SK-N-SH (cell line): ENCODE data around the gene CSRNP3. TPM values are rescaled to one million over a fixed set of nuclear protein-coding genes. Genes with fewer than 3 reads are reported as not detected.
A peak's percentile ranks its signal among the peaks of the same experiment; 100 is the strongest.

ENCODE experiments used
- CTCF ChIA-PET: fragments of 300-600, 350-600 bp; formaldehyde crosslinking; extraction: SDS; loops from one replicate; lab custom pipeline; 2021; lab: Yijun Ruan, JAX
- POLR2A ChIA-PET: fragments of 350-600 bp; sonication (Branson Sonifier 250); formaldehyde crosslinking; extraction: SDS; loops from one replicate; lab custom pipeline; 2020; ENCODE audit warnings: antibody characterized with exemption, inconsistent platforms; lab: Yijun Ruan, JAX
- DNase-seq: peaks from one replicate; pipeline ENCODE4 v3.0.0; 2012
- H2AFZ ChIP-seq: fragments of 200-600 bp; sonication (generic); 2 replicates; pipeline ENCODE4 v1.8.1; 2016; ENCODE audit warnings: antibody characterized with exemption, mild to moderate bottlenecking, low read depth
- H3F3A ChIP-seq: fragments of 200-600 bp; sonication (generic); replicated peaks from 2 replicates; pipeline ENCODE3; 2016; ENCODE audit warnings: antibody characterized with exemption, mild to moderate bottlenecking; ENCODE audit not compliant: insufficient read depth
- H3K27ac ChIP-seq, 2 experiments: fragments of 200-500 bp in 1 of 2; fragments of 200-600 bp in 1 of 2; sonication (Bioruptor generic) in 1 of 2; sonication (generic), shearing (Covaris generic) in 1 of 2; 2 replicates each; pipeline versions ENCODE4 v1.5.1 to v1.6.1; 2014 to 2016; ENCODE audit warnings: low read depth in 2 of 2, inconsistent platforms in 1 of 2, low read length in 1 of 2, mild to moderate bottlenecking in 1 of 2, mixed read lengths in 1 of 2
- H3K27me3 ChIP-seq: fragments of 200-600 bp; sonication (generic), shearing (Covaris generic); 2 replicates; pipeline ENCODE4 v1.6.1; 2016; ENCODE audit warnings: mixed run types; ENCODE audit not compliant: insufficient read depth
- H3K36me3 ChIP-seq, 2 experiments: fragments of 200-500 bp in 1 of 2; fragments of 200-600 bp in 1 of 2; sonication (Bioruptor generic) in 1 of 2; sonication (generic) in 1 of 2; replicated peaks in 1 of 2; 2 replicates each; pipeline versions ENCODE3 to v1.5.1; 2014 to 2016; ENCODE audit warnings: low read length in 1 of 2, mild to moderate bottlenecking in 1 of 2; ENCODE audit not compliant: insufficient read depth in 2 of 2, control insufficient read depth in 1 of 2
- H3K4me1 ChIP-seq, 2 experiments: fragments of 200-500 bp in 1 of 2; fragments of 200-600 bp in 1 of 2; sonication (Bioruptor generic) in 1 of 2; sonication (generic), shearing (Covaris generic) in 1 of 2; 2 replicates each; pipeline versions ENCODE4 v1.5.1 to v1.6.1; 2014 to 2016; ENCODE audit warnings: low read depth in 1 of 2, low read length in 1 of 2, mixed run types in 1 of 2; ENCODE audit not compliant: insufficient read depth in 2 of 2, control insufficient read depth in 1 of 2
- H3K4me2 ChIP-seq: fragments of 200-600 bp; sonication (generic), shearing (Covaris generic); 2 replicates; pipeline ENCODE4 v1.6.1; 2017; ENCODE audit warnings: mixed run types
- H3K4me3 ChIP-seq, 2 experiments: fragments of 200-500 bp in 1 of 2; fragments of 200-600 bp in 1 of 2; sonication (Bioruptor generic) in 1 of 2; sonication (generic), shearing (Covaris generic) in 1 of 2; 2 replicates each; pipeline versions ENCODE4 v1.5.1 to v1.8.1; 2014 to 2016; ENCODE audit warnings: low read depth in 2 of 2, inconsistent platforms in 1 of 2, low read length in 1 of 2, mild to moderate bottlenecking in 1 of 2, mixed read lengths in 1 of 2, moderate library complexity in 1 of 2
- H3K79me2 ChIP-seq: fragments of 200-600 bp; sonication (generic); 2 replicates; pipeline ENCODE4 v1.8.1; 2017; ENCODE audit warnings: mild to moderate bottlenecking; ENCODE audit not compliant: insufficient read depth
- H3K9ac ChIP-seq: fragments of 200-600 bp; sonication (generic); 2 replicates; pipeline ENCODE4 v1.6.1; 2017; ENCODE audit warnings: mixed run types
- H3K9me2 ChIP-seq: fragments of 200-600 bp; sonication (generic); 2 replicates; pipeline ENCODE4 v1.6.1; 2017; ENCODE audit warnings: mixed run types
- H3K9me3 ChIP-seq: fragments of 200-600 bp; sonication (generic); 2 replicates; pipeline ENCODE4 v1.6.1; 2017; ENCODE audit warnings: mixed run types, mild to moderate bottlenecking, moderate library complexity
- H4K20me1 ChIP-seq: fragments of 200-600 bp; sonication (generic); 2 replicates; pipeline ENCODE4 v1.6.1; 2017; ENCODE audit warnings: mild to moderate bottlenecking, mixed run types; ENCODE audit not compliant: insufficient read depth
- CHD2 ChIP-seq: fragments of 150-350 bp; IDR thresholded peaks from 2 replicates; pipeline ENCODE4 v1.6.1; 2018; ENCODE audit warnings: low read length; ENCODE audit not compliant: partially characterized antibody
- EP300 ChIP-seq, 2 experiments: IDR thresholded peaks; 2 replicates each; pipeline versions ENCODE4 v1.4.0 to v1.6.1; 2012; ENCODE audit warnings: borderline replicate concordance in 1 of 2, low read depth in 1 of 2, low read length in 1 of 2
- EZH2phosphoT487 ChIP-seq: fragments of 200-600 bp; sonication (generic); IDR thresholded peaks from 2 replicates; pipeline ENCODE4 v1.6.1; 2017; ENCODE audit warnings: low read depth, mixed run types, mild to moderate bottlenecking, antibody characterized with exemption, moderate library complexity, borderline replicate concordance
- FOSL2 ChIP-seq: IDR thresholded peaks from 2 replicates; pipeline ENCODE4 v1.4.0; 2012; ENCODE audit warnings: low read depth, mild to moderate bottlenecking, moderate library complexity, borderline replicate concordance
- FOXJ3 ChIP-seq: sonication (generic); formaldehyde crosslinking; IDR thresholded peaks from 2 replicates; pipeline ENCODE4 v1.5.1; 2020; ENCODE audit warnings: mild to moderate bottlenecking, missing genetic modification reagents
- FOXM1 ChIP-seq: IDR thresholded peaks from 2 replicates; pipeline ENCODE4 v1.4.0; 2012; ENCODE audit warnings: low read depth, mild to moderate bottlenecking
- GABPA ChIP-seq: IDR thresholded peaks from 2 replicates; pipeline ENCODE4 v1.4.0; 2012; ENCODE audit warnings: low read depth, mild to moderate bottlenecking
- GATA2 ChIP-seq: sonication (generic); formaldehyde crosslinking; IDR thresholded peaks from 2 replicates; pipeline ENCODE4 v1.5.0; 2020; ENCODE audit warnings: mild to moderate bottlenecking, missing genetic modification reagents
- JUND ChIP-seq: IDR thresholded peaks from 2 replicates; pipeline ENCODE4 v1.4.0; 2012
- MEF2A ChIP-seq: IDR thresholded peaks from 2 replicates; pipeline ENCODE4 v1.4.0; 2012; ENCODE audit warnings: low read depth, borderline replicate concordance
- MXI1 ChIP-seq: IDR thresholded peaks from 2 replicates; pipeline ENCODE4 v1.6.1; 2012; ENCODE audit warnings: mild to moderate bottlenecking, low read depth, low read length, improper control_type of control experiment
- NFIC ChIP-seq: IDR thresholded peaks from 2 replicates; pipeline ENCODE4 v1.4.0; 2012; ENCODE audit warnings: borderline replicate concordance
- NRF1 ChIP-seq: IDR thresholded peaks from 2 replicates; pipeline ENCODE4 v1.6.1; 2012; ENCODE audit warnings: low read depth, mild to moderate bottlenecking, low read length
- POLR2AphosphoS5 ChIP-seq: IDR thresholded peaks from 2 replicates; pipeline ENCODE4 v1.6.1; 2012; ENCODE audit warnings: low read depth, low read length
- RCOR1 ChIP-seq: fragments of 150-350 bp; IDR thresholded peaks from 2 replicates; pipeline ENCODE4 v1.6.1; 2017; ENCODE audit warnings: antibody characterized with exemption, low read length
- RXRA ChIP-seq: IDR thresholded peaks from 2 replicates; pipeline ENCODE4 v1.4.0; 2012; ENCODE audit warnings: low read depth, mild to moderate bottlenecking, borderline replicate concordance
- TAF1 ChIP-seq: IDR thresholded peaks from 2 replicates; pipeline ENCODE4 v1.6.1; 2012; ENCODE audit warnings: low read depth, mild to moderate bottlenecking, low read length, moderate library complexity, borderline replicate concordance
- TCF12 ChIP-seq: IDR thresholded peaks from 2 replicates; pipeline ENCODE4 v1.4.0; 2012
- TEAD4 ChIP-seq: IDR thresholded peaks from 2 replicates; pipeline ENCODE4 v1.4.0; 2012; ENCODE audit warnings: mild to moderate bottlenecking, borderline replicate concordance; ENCODE audit not compliant: insufficient read depth
- polyA plus RNA-seq, 3 experiments: library from polyadenylated mRNA; depleted of rRNA; stranded (reverse); fragments of >200 nt; gene quantifications; 2 replicates each; pipeline ENCODE4 v1.2.3, GENCODE V29; 2012
- TF ChIP-seq, protein P1 (sequence below): IDR thresholded peaks from 2 replicates; pipeline ENCODE4 v1.6.1; 2012; ENCODE audit warnings: mild to moderate bottlenecking, low read depth, low read length, moderate library complexity
- TF ChIP-seq, protein P2 (sequence below): IDR thresholded peaks from 2 replicates; pipeline ENCODE4; 2012
- TF ChIP-seq, protein P3 (sequence below): fragments of 150-350 bp; IDR thresholded peaks from 2 replicates; pipeline ENCODE4 v1.6.1; 2017; ENCODE audit warnings: antibody characterized with exemption, low read length, low read depth, borderline replicate concordance
- TF ChIP-seq, protein P4 (sequence below): IDR thresholded peaks from 2 replicates; pipeline ENCODE4 v1.4.0; 2012; ENCODE audit warnings: low read depth, borderline replicate concordance
- TF ChIP-seq, protein P5 (sequence below): fragments of 200-600 bp; sonication (generic); IDR thresholded peaks from 2 replicates; pipeline ENCODE4 v1.6.1; 2017; ENCODE audit warnings: antibody characterized with exemption, mild to moderate bottlenecking, moderate library complexity
- TF ChIP-seq, protein P6 (sequence below): IDR thresholded peaks from 2 replicates; pipeline ENCODE4 v1.4.0; 2012; ENCODE audit warnings: low read depth

The CSRNP3 gene
- polyA plus RNA-seq, 1 of the 3 experiments (the other 2 are of a cell fraction) = 1.0 TPM

DNA sequence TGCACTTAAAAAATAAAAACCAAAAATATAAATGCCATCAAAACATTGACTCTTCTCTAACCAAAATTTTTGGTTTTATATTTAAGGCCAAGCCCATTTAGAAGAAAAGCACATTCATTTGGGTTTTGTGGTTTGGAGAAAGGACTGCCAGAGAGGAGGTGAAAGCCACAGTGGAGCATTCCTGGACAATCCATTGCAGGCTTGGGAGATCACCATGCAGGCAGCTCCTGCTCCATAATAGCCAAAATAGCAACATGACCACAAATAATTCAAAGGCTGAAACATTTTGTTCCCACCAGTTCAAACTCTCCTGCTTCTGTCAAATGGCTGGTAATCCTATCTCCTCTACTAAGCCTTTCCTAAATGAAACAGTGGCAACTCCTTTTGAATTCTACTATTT, 251.0 kb downstream of the CSRNP3 start:
- no peak for DNase-seq
- no peaks in the 10 kb centered on the region for H3K27me3 ChIP-seq
- H3K9me3 ChIP-seq = no peaks in the 10 kb centered on the region
- no peak overlapping the region for H3K4me3 ChIP-seq
- H3K27ac ChIP-seq = peak overlapping the region in 1 of 2 experiments; percentile 55; a peak in 2 of 4 replicates
- no peaks in the 10 kb centered on the region for H3K4me1 ChIP-seq
- no peak overlapping the region for H3K9ac ChIP-seq
- H4K20me1 ChIP-seq = no peaks in the 10 kb centered on the region
- H3K79me2 ChIP-seq = no peaks in the 10 kb centered on the region
- H3K4me2 ChIP-seq = no peak overlapping the region
- peaks cover 10% of the 10 kb centered on the region for H3F3A ChIP-seq
- POLR2A ChIA-PET = interaction anchor here (0.7 kb wide), 1 partner anchor 162 kb away, joined by 3 read pairs; no protein-coding TSS in a partner anchor
- CTCF ChIA-PET = no interaction called here
- H3K9me2 ChIP-seq = no peaks in the 10 kb centered on the region
- no peak overlapping the region for H2AFZ ChIP-seq
- no peaks in the 10 kb centered on the region for H3K36me3 ChIP-seq
- TF ChIP-seq GABPA = no peak
- no peak for TF ChIP-seq CHD2
- TF ChIP-seq FOXJ3 (CRISPR knock-in tag) = no peak
- TF ChIP-seq, protein P1, sequence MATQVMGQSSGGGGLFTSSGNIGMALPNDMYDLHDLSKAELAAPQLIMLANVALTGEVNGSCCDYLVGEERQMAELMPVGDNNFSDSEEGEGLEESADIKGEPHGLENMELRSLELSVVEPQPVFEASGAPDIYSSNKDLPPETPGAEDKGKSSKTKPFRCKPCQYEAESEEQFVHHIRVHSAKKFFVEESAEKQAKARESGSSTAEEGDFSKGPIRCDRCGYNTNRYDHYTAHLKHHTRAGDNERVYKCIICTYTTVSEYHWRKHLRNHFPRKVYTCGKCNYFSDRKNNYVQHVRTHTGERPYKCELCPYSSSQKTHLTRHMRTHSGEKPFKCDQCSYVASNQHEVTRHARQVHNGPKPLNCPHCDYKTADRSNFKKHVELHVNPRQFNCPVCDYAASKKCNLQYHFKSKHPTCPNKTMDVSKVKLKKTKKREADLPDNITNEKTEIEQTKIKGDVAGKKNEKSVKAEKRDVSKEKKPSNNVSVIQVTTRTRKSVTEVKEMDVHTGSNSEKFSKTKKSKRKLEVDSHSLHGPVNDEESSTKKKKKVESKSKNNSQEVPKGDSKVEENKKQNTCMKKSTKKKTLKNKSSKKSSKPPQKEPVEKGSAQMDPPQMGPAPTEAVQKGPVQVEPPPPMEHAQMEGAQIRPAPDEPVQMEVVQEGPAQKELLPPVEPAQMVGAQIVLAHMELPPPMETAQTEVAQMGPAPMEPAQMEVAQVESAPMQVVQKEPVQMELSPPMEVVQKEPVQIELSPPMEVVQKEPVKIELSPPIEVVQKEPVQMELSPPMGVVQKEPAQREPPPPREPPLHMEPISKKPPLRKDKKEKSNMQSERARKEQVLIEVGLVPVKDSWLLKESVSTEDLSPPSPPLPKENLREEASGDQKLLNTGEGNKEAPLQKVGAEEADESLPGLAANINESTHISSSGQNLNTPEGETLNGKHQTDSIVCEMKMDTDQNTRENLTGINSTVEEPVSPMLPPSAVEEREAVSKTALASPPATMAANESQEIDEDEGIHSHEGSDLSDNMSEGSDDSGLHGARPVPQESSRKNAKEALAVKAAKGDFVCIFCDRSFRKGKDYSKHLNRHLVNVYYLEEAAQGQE = no peak
- no peak for TF ChIP-seq GATA2 (CRISPR knock-in tag)
- TF ChIP-seq POLR2AphosphoS5 = no peak
- no peak for TF ChIP-seq MXI1
- TF ChIP-seq, protein P2, sequence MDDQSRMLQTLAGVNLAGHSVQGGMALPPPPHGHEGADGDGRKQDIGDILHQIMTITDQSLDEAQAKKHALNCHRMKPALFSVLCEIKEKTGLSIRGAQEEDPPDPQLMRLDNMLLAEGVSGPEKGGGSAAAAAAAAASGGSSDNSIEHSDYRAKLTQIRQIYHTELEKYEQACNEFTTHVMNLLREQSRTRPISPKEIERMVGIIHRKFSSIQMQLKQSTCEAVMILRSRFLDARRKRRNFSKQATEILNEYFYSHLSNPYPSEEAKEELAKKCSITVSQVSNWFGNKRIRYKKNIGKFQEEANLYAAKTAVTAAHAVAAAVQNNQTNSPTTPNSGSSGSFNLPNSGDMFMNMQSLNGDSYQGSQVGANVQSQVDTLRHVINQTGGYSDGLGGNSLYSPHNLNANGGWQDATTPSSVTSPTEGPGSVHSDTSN = peak; percentile 30; the same call in 1 of the 2 replicates
- TF ChIP-seq, protein P3, sequence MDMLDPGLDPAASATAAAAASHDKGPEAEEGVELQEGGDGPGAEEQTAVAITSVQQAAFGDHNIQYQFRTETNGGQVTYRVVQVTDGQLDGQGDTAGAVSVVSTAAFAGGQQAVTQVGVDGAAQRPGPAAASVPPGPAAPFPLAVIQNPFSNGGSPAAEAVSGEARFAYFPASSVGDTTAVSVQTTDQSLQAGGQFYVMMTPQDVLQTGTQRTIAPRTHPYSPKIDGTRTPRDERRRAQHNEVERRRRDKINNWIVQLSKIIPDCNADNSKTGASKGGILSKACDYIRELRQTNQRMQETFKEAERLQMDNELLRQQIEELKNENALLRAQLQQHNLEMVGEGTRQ = no peak
- TF ChIP-seq, protein P4, sequence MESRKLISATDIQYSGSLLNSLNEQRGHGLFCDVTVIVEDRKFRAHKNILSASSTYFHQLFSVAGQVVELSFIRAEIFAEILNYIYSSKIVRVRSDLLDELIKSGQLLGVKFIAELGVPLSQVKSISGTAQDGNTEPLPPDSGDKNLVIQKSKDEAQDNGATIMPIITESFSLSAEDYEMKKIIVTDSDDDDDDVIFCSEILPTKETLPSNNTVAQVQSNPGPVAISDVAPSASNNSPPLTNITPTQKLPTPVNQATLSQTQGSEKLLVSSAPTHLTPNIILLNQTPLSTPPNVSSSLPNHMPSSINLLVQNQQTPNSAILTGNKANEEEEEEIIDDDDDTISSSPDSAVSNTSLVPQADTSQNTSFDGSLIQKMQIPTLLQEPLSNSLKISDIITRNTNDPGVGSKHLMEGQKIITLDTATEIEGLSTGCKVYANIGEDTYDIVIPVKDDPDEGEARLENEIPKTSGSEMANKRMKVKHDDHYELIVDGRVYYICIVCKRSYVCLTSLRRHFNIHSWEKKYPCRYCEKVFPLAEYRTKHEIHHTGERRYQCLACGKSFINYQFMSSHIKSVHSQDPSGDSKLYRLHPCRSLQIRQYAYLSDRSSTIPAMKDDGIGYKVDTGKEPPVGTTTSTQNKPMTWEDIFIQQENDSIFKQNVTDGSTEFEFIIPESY = no peak
- TF ChIP-seq EP300 (IDR thresholded peaks at IDR 0.05; ENCODE audit: borderline replicate concordance in 1 of 2, low read depth in 1 of 2, low read length in 1 of 2) = peak in 1 of 2 experiments; percentile 55; a peak in 1 of 4 replicates
- peak; percentile 41; the same call in 1 of the 2 replicates for TF ChIP-seq TCF12
- TF ChIP-seq NFIC = 0 out of 2 replicates have a peak, but pooled peaks have one; percentile 11
- no peak for TF ChIP-seq MEF2A
- TF ChIP-seq TEAD4 = no peak
- 0 out of 2 replicates have a peak, but pooled peaks have one; percentile 8 for TF ChIP-seq JUND
- TF ChIP-seq RCOR1 = no peak
- TF ChIP-seq, protein P5, sequence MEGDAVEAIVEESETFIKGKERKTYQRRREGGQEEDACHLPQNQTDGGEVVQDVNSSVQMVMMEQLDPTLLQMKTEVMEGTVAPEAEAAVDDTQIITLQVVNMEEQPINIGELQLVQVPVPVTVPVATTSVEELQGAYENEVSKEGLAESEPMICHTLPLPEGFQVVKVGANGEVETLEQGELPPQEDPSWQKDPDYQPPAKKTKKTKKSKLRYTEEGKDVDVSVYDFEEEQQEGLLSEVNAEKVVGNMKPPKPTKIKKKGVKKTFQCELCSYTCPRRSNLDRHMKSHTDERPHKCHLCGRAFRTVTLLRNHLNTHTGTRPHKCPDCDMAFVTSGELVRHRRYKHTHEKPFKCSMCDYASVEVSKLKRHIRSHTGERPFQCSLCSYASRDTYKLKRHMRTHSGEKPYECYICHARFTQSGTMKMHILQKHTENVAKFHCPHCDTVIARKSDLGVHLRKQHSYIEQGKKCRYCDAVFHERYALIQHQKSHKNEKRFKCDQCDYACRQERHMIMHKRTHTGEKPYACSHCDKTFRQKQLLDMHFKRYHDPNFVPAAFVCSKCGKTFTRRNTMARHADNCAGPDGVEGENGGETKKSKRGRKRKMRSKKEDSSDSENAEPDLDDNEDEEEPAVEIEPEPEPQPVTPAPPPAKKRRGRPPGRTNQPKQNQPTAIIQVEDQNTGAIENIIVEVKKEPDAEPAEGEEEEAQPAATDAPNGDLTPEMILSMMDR = no peak
- TF ChIP-seq, protein P6, sequence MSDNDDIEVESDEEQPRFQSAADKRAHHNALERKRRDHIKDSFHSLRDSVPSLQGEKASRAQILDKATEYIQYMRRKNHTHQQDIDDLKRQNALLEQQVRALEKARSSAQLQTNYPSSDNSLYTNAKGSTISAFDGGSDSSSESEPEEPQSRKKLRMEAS = no peak
- TF ChIP-seq RXRA = no peak
- TF ChIP-seq NRF1 = no peak
- no peak for TF ChIP-seq TAF1
- TF ChIP-seq FOXM1 = no peak
- TF ChIP-seq EZH2phosphoT487 = no peak
- no peak for TF ChIP-seq FOSL2
